Measurements from ENCODE around the gene SSUH2.

DNA sequence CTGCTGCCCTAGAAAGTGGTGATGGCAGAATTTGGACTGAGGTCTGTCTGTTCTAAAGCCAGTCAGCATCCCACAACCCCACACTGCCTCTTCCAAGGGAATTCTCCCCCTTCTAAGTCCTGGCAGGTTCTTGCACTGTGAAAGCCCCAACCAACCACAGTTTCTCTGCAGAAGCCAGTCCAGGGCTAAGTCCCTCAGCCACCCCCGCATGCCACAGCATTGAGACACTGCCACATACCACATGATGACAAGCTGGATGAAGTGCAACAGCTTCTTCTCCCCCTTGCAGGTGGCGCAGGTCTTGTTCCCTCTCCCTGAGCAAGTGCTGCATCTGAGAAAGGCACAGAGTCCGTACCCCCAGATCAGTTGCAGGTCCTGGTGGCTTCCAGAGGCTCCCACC, 18.6 kb downstream of the SSUH2 start:
- TF ChIP-seq EZH2 (IDR thresholded peaks at IDR 0.05) = no peak
- no peak for TF ChIP-seq POLR2AphosphoS5 (IDR thresholded peaks at IDR 0.05; ENCODE audit: borderline replicate concordance, low read depth, low read length)
